GM23338 (cell line): ENCODE results near the gene BLOC1S5.

Experiments used
- EZH2 ChIP-seq: fragments of 200-600 bp; sonication (generic); IDR thresholded peaks from one replicate; pipeline ENCODE4 v1.8.0; 2017; ENCODE audit warnings: antibody characterized with exemption, mild to moderate bottlenecking, low read depth; ENCODE audit not compliant: unreplicated experiment
- EZH2phosphoT487 ChIP-seq: fragments of 200-600 bp; sonication (generic); IDR thresholded peaks from one replicate; pipeline ENCODE4 v1.8.1; 2018; ENCODE audit warnings: antibody characterized with exemption; ENCODE audit not compliant: unreplicated experiment
- POLR2AphosphoS5 ChIP-seq: IDR thresholded peaks from 2 replicates; pipeline ENCODE4 v1.6.1; 2016; ENCODE audit warnings: antibody characterized with exemption, low read depth
- ZNF114 ChIP-seq: fragments of 250-450 bp; sonication (Bioruptor Pico); IDR thresholded peaks from 2 replicates; pipeline ENCODE4 v1.5.0; 2020; ENCODE audit warnings: mild to moderate bottlenecking, moderate library complexity
- TF ChIP-seq, protein P1 (sequence below), 2 experiments: fragments of 200-600 bp in 1 of 2; sonication (generic) in 1 of 2; conservative IDR thresholded peaks; 2 replicates each; pipeline versions ENCODE4 v1.5.1 to v1.6.1; 2016 to 2017; ENCODE audit warnings: antibody characterized with exemption in 2 of 2, low read depth in 2 of 2, mild to moderate bottlenecking in 2 of 2, moderate library complexity in 1 of 2
- TF ChIP-seq, protein P2 (sequence below): IDR thresholded peaks from one replicate; pipeline ENCODE4 v1.6.1; 2018; ENCODE audit warnings: antibody characterized with exemption; ENCODE audit not compliant: unreplicated experiment

DNA sequence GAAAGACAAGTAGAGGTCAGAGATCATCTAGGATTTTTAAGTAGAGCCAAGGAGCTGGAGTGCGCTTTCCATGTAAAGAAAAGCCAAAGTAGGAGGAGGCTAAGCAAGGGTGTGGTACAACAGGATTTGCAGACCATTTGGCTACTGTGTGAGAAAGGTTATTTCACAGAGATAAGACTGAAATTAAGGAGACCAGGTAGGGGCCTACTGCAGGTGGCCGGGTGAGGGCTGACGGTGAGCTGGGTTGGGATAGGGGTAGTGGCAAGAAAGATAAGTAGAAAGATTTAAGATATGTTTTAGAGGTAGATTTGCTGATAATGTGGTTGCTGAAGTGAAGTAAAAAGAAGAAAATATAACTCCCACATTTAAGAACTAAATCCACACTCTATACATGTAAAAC lies 3.8 kb downstream of the BLOC1S5 start:
- TF ChIP-seq, protein P1, sequence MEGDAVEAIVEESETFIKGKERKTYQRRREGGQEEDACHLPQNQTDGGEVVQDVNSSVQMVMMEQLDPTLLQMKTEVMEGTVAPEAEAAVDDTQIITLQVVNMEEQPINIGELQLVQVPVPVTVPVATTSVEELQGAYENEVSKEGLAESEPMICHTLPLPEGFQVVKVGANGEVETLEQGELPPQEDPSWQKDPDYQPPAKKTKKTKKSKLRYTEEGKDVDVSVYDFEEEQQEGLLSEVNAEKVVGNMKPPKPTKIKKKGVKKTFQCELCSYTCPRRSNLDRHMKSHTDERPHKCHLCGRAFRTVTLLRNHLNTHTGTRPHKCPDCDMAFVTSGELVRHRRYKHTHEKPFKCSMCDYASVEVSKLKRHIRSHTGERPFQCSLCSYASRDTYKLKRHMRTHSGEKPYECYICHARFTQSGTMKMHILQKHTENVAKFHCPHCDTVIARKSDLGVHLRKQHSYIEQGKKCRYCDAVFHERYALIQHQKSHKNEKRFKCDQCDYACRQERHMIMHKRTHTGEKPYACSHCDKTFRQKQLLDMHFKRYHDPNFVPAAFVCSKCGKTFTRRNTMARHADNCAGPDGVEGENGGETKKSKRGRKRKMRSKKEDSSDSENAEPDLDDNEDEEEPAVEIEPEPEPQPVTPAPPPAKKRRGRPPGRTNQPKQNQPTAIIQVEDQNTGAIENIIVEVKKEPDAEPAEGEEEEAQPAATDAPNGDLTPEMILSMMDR (conservative IDR thresholded peaks at IDR 0.05; ENCODE audit: low read depth in 2 of 2) = no peak
- TF ChIP-seq EZH2 (no peak), POLR2AphosphoS5 (no peak), EZH2phosphoT487 (no peak), ZNF114 (CRISPR knock-in tag) (no peak)
- TF ChIP-seq, protein P2, sequence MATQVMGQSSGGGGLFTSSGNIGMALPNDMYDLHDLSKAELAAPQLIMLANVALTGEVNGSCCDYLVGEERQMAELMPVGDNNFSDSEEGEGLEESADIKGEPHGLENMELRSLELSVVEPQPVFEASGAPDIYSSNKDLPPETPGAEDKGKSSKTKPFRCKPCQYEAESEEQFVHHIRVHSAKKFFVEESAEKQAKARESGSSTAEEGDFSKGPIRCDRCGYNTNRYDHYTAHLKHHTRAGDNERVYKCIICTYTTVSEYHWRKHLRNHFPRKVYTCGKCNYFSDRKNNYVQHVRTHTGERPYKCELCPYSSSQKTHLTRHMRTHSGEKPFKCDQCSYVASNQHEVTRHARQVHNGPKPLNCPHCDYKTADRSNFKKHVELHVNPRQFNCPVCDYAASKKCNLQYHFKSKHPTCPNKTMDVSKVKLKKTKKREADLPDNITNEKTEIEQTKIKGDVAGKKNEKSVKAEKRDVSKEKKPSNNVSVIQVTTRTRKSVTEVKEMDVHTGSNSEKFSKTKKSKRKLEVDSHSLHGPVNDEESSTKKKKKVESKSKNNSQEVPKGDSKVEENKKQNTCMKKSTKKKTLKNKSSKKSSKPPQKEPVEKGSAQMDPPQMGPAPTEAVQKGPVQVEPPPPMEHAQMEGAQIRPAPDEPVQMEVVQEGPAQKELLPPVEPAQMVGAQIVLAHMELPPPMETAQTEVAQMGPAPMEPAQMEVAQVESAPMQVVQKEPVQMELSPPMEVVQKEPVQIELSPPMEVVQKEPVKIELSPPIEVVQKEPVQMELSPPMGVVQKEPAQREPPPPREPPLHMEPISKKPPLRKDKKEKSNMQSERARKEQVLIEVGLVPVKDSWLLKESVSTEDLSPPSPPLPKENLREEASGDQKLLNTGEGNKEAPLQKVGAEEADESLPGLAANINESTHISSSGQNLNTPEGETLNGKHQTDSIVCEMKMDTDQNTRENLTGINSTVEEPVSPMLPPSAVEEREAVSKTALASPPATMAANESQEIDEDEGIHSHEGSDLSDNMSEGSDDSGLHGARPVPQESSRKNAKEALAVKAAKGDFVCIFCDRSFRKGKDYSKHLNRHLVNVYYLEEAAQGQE = no peak
